ENCODE results near the gene GLCCI1.
"Not testable (repeated sequence)": the region's sequence is repeated elsewhere in the genome, so short reads cannot be mapped to it uniquely, and the experiment has no call there.

DNA sequence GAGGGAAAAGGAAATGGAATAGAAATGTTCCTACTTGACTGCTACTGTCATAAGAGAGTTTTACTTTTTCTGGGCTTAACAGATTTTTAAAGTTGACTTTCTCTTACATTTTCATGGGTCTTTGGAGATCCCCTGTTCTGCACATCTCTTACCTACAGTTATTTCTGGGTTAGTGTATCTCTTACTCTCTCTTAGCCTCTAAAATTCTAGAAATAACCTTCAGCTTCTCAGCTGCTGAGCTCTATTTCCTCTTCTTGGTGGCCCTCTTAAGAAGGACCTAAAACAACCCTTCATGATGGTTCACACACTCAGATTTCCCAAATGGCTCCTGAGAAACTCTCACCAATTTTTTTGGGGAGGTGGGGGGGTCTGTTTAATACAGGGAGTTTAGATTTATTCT lies 79.5 kb downstream of the GLCCI1 start:
- TF ChIP-seq, protein P1, sequence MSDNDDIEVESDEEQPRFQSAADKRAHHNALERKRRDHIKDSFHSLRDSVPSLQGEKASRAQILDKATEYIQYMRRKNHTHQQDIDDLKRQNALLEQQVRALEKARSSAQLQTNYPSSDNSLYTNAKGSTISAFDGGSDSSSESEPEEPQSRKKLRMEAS (IDR thresholded peaks at IDR 0.05; ENCODE audit: insufficient read depth, insufficient read length) = not testable (repeated sequence)
- not testable (repeated sequence) for TF ChIP-seq POLR2A (IDR thresholded peaks at IDR 0.05; ENCODE audit: low read depth, low read length); EZH2 (IDR thresholded peaks at IDR 0.05; ENCODE audit: borderline replicate concordance, low read depth, low read length, severe bottlenecking); GATA2 (IDR thresholded peaks at IDR 0.05; ENCODE audit: insufficient read depth, insufficient read length, low read depth, low read length); POLR2AphosphoS5 (IDR thresholded peaks at IDR 0.05; ENCODE audit: insufficient read depth, low read depth, low read length)
- TF ChIP-seq, protein P2, sequence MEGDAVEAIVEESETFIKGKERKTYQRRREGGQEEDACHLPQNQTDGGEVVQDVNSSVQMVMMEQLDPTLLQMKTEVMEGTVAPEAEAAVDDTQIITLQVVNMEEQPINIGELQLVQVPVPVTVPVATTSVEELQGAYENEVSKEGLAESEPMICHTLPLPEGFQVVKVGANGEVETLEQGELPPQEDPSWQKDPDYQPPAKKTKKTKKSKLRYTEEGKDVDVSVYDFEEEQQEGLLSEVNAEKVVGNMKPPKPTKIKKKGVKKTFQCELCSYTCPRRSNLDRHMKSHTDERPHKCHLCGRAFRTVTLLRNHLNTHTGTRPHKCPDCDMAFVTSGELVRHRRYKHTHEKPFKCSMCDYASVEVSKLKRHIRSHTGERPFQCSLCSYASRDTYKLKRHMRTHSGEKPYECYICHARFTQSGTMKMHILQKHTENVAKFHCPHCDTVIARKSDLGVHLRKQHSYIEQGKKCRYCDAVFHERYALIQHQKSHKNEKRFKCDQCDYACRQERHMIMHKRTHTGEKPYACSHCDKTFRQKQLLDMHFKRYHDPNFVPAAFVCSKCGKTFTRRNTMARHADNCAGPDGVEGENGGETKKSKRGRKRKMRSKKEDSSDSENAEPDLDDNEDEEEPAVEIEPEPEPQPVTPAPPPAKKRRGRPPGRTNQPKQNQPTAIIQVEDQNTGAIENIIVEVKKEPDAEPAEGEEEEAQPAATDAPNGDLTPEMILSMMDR (IDR thresholded peaks at IDR 0.05; ENCODE audit: extremely low read depth in 1 of 2, insufficient read depth in 1 of 2, low read depth in 1 of 2, low read length in 2 of 2) = not testable (repeated sequence)
